ENCODE results near the gene ERGIC2. TPM values are rescaled to one million over a fixed set of nuclear protein-coding genes. Genes with fewer than 3 reads are reported as not detected.
"Not testable (repeated sequence)": the region's sequence is repeated elsewhere in the genome, so short reads cannot be mapped to it uniquely, and the experiment has no call there.

The ERGIC2 gene
- total RNA-seq, 4 donors from 2014 or later = 13.7 to 24.8 (median 18.9) TPM

DNA sequence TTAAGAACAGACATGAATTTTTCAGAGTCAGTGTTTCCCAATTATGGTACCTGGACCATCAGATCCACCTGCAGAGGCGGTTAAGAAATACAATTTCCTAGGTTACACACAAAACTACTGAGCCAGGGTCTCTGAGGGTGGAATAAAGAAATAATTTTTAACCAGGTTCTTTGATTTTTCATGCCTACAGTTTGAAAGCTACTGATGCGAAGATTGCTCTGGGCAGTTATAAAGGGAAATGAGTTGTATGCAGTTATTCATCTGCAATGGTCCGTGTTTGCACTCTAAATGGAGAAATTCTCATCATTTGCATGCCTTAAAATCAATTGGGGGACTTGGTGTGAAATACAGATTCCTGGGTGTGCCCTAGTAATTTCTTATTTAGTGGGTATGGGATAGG, 89.7 kb downstream of the ERGIC2 start:
- no peak for TF ChIP-seq POLR2A (IDR thresholded peaks at IDR 0.05)
- TF ChIP-seq, protein P1, sequence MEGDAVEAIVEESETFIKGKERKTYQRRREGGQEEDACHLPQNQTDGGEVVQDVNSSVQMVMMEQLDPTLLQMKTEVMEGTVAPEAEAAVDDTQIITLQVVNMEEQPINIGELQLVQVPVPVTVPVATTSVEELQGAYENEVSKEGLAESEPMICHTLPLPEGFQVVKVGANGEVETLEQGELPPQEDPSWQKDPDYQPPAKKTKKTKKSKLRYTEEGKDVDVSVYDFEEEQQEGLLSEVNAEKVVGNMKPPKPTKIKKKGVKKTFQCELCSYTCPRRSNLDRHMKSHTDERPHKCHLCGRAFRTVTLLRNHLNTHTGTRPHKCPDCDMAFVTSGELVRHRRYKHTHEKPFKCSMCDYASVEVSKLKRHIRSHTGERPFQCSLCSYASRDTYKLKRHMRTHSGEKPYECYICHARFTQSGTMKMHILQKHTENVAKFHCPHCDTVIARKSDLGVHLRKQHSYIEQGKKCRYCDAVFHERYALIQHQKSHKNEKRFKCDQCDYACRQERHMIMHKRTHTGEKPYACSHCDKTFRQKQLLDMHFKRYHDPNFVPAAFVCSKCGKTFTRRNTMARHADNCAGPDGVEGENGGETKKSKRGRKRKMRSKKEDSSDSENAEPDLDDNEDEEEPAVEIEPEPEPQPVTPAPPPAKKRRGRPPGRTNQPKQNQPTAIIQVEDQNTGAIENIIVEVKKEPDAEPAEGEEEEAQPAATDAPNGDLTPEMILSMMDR (IDR thresholded peaks at IDR 0.05) = no peak
- H3K27ac ChIP-seq = no peak overlapping the region
- no peak for DNase-seq
- H3K4me3 ChIP-seq = no peak overlapping the region
- no peaks in the 10 kb centered on the region for H3K9me3 ChIP-seq
- H3K27me3 ChIP-seq = no peaks in the 10 kb centered on the region
- H3K36me3 ChIP-seq = no peaks in the 10 kb centered on the region
- H3K4me1 ChIP-seq = no peaks in the 10 kb centered on the region

DNA sequence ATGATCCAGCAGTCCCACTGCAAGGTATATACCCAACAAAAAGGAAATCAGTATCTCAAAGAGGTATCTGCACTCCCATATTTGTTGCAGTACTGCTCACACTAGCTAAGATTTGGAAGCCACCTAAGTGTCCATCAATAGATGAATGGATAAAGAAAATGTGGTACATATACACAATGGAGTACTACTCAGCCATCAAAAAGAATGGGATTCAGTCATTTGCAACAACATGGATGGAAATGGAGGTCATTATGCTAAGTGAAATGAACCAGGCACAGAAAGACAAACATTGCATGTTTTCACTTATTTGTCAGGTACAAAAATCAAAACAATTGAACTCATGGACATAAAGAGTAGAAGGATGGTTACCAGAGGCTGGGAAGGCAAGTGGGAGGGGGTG, 90.5 kb downstream of the ERGIC2 start:
- not testable (repeated sequence) for H3K27me3 ChIP-seq, H3K4me1 ChIP-seq, H3K36me3 ChIP-seq, H3K27ac ChIP-seq, H3K9me3 ChIP-seq, H3K4me3 ChIP-seq, DNase-seq

DNA sequence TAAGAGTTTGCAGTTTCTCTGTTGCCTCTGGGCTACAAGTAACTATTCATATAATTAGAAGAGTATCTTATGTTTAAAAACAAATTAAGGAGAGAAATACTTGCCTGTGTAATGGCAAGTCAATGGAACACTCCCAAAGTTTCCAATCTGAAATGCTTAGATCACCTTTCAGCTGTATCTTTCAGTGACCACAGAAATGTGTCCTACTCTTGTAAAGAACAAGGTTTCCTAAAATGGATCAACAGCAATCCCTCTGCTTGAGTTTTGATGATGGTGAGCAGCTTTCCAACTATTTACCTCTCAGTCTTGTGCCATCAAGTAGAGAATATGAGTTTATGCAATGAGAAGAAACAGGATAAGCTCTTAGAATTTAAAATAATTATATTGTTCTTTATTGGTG, 92.9 kb downstream of the ERGIC2 start:
- DNase-seq = no peak
- Histone ChIP-seq H3K4me3 (no peak overlapping the region), H3K27ac (no peak overlapping the region), H3K36me3 (no peaks in the 10 kb centered on the region), H3K27me3 (no peaks in the 10 kb centered on the region), H3K9me3 (no peaks in the 10 kb centered on the region), H3K4me1 (no peaks in the 10 kb centered on the region)
- TF ChIP-seq, protein P1 (IDR thresholded peaks at IDR 0.05) = no peak
- no peak for TF ChIP-seq POLR2A (IDR thresholded peaks at IDR 0.05)

DNA sequence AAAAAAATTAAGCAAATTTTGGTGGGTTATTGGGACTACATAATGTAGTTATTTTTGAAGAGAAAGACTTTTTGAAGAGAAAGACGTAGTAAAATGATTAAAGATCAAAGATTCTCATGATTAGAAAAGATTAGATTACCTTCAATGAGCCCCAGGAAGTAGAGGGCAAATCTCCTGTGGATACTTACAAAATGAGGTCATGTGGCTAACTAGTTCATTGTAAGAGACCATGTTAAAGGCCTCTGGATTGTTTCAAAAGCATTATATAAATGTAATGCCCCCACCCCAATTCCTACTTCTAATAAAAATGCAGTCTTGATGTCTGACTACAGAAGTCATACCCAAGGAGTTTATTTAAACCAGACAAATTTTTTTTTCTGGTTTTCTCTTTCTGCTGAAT, 93.3 kb downstream of the ERGIC2 start:
- no peak overlapping the region for H3K27ac ChIP-seq
- TF ChIP-seq, protein P1 (IDR thresholded peaks at IDR 0.05) = no peak
- TF ChIP-seq POLR2A (IDR thresholded peaks at IDR 0.05) = no peak
- no peaks in the 10 kb centered on the region for H3K4me1 ChIP-seq
- H3K36me3 ChIP-seq = no peaks in the 10 kb centered on the region
- H3K27me3 ChIP-seq = no peaks in the 10 kb centered on the region
- no peak for DNase-seq
- H3K9me3 ChIP-seq = no peaks in the 10 kb centered on the region
- H3K4me3 ChIP-seq = no peak overlapping the region

Other genes starting within 250 kb of the ERGIC2 start
- 10 to 100 TPM; 31.0 to 52.8 (median 40.1) TPM for gene FAR2, start 231.9 kb downstream of the ERGIC2 start, total RNA-seq
- gene OVCH1, start 116.5 kb upstream of the ERGIC2 start, total RNA-seq = under 1 TPM in 1 of 4 donors, not detected in 3; 0.40 TPM